Urinary bladder (tissue), 4 donors: ENCODE results near the gene CPSF6. TPM values are rescaled to one million over a fixed set of nuclear protein-coding genes. Genes with fewer than 3 reads are reported as not detected.
"Not testable (repeated sequence)": the region's sequence is repeated elsewhere in the genome, so short reads cannot be mapped to it uniquely, and the experiment has no call there.

Experiments
- DNase-seq: peaks from one replicate; pipeline ENCODE4 v3.0.0-alpha.2; 2015; ENCODE audit errors: extremely low spot score
- H3K27ac ChIP-seq: one replicate; pipeline ENCODE4 v1.5.1; 2013; ENCODE audit warnings: low read depth, mild to moderate bottlenecking, moderate library complexity
- H3K36me3 ChIP-seq: one replicate; pipeline ENCODE4 v1.6.1; 2013; ENCODE audit warnings: mild to moderate bottlenecking, moderate library complexity; ENCODE audit not compliant: insufficient read depth
- H3K4me1 ChIP-seq: one replicate; pipeline ENCODE4 v1.6.1; 2013; ENCODE audit warnings: mild to moderate bottlenecking, moderate library complexity; ENCODE audit not compliant: insufficient read depth
- H3K4me3 ChIP-seq: one replicate; pipeline ENCODE4 v1.5.1; 2013; ENCODE audit warnings: low read depth, low read length
- WGBS: extraction: QIAGEN DNeasy Blood & Tissue Kit; methylation state at CpG from one replicate; pipeline ENCODE4 v1.1.7; 2013; 5-methylcytosine and 5-hydroxymethylcytosine counted together
- polyA plus RNA-seq: library from polyadenylated mRNA; stranded (reverse); fragments of 200-250 nt; gene quantifications from one replicate; pipeline ENCODE4 v1.2.3, GENCODE V29; 2013
- total RNA-seq: library from RNA; depleted of rRNA; stranded (reverse); fragments of >200 nt; gene quantifications from one replicate; pipeline ENCODE4 v1.2.3, GENCODE V29; 2014
- donor health status: healthy with polysubstance abuse.
- donor health status: healthy.

Gene CPSF6, protein sequence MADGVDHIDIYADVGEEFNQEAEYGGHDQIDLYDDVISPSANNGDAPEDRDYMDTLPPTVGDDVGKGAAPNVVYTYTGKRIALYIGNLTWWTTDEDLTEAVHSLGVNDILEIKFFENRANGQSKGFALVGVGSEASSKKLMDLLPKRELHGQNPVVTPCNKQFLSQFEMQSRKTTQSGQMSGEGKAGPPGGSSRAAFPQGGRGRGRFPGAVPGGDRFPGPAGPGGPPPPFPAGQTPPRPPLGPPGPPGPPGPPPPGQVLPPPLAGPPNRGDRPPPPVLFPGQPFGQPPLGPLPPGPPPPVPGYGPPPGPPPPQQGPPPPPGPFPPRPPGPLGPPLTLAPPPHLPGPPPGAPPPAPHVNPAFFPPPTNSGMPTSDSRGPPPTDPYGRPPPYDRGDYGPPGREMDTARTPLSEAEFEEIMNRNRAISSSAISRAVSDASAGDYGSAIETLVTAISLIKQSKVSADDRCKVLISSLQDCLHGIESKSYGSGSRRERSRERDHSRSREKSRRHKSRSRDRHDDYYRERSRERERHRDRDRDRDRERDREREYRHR
- total RNA-seq (120 TPM), polyA plus RNA-seq (18.5 TPM)

DNA sequence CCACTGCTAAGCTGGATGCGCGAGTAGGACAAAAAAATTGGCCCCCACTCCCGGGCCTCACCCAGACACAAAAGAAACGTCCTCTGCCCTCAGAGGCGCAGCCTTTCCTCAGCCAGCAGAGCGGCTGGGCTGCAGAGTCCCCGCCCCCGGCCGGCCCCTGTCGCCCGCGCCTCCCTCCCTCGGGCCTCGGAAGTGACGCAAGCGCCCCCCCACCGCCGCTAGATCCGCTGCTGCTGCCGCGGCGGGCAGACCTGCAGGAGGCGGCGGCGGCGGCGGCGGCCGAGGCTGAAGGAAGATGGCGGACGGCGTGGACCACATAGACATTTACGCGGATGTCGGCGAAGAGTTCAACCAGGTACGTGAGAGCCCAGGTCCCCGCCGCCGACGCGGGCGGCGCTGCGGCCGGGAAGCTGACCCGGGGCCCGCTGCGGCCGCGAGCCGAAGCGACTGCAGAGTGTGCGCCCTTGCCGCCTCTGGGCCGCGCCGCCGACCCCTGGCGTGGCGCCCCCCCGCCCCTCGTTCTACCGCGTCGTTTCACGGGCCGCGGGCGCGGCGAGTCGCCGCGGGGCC is at the start of gene CPSF6:
TSS of gene CPSF6 (plus strand) at position 218 of the 570 bp plus-strand sequence. CDS start at position 296, 78 bp downstream.
- peak within 1 kb of the TSS; percentile 97 for H3K4me3 ChIP-seq
- under 1% methylated on average over 74 of the region's 75 CpGs for WGBS
- peaks cover 1% of the 10 kb centered on the region for H3K4me1 ChIP-seq
- H3K36me3 ChIP-seq = no peaks in the 10 kb centered on the region
- peak within 1 kb of the TSS; percentile 99 for H3K27ac ChIP-seq
- peak; percentile 85 for DNase-seq

DNA sequence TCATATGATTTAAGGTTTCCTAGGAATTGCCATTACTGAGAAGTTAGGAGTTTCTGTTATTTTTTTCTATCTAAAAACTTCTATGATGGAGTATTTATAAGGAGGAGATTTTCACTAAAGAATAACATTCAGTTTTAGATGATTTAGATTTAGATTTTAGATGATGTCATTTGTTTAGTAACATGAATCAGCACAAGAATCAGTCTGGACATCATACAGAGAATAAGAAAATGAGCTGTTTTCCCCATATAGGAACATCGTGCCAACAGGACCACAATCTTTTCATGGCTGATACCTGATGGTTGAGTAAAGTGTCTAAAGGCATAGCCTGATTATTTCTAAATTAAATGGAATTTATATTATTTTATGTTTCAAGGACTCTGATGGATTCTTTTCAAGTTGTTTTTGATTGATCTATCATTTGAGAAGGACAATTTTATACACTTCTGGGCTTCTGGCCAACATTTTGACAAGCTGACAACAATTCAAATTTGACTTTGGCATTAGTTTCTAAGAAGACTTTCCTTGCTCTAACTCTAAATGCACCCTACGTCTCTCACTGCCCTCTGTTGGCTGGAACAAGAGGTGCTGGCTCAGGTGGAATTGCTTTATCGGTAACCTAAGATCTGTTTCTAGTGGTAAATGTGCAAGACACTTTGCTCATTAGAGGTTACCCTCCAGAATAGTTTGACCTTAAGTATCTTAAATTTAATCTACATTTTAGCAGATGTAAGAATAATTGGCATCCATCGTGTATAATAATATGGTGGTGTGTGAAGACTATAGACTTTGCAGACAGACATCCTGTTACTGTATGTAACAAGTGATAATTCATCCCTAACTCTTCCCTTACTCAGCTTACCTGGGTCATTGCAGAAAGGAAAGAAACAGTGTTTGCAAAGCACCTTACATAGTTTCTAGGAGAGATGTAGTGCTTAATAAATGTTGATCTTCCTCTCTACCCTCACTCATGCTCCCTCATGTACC is 42.8 kb upstream of the CPSF6 start:
- no peak for DNase-seq
- Histone ChIP-seq H3K4me1 (no peaks in the 10 kb centered on the region), H3K4me3 (no peak overlapping the region), H3K36me3 (no peaks in the 10 kb centered on the region), H3K27ac (no peak overlapping the region)
- 73% methylated on average over 4 of the region's 4 CpGs for WGBS

DNA sequence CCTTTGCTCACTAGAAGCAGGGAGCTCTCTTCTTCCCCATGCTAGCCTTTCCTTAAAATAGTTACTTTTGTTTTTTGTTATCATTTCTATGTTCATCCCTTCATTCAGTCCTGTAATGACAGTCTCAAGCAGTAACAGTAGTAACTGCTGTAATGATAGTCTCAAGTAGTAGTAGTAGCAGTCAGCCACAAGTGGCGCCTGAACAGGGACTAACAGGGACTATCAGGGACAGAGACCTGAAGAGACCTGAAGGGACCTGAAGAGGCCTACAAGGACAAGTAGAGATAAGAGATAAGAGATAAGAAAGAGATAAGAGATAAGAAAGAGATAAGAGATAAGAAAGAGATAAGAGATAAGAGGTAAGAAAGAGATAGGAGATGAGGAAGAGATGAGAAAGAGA is 39.4 kb upstream of the CPSF6 start:
- WGBS = 99% methylated on average over 1 of the region's 1 CpG
- H3K27ac ChIP-seq, DNase-seq, H3K4me1 ChIP-seq, H3K4me3 ChIP-seq, H3K36me3 ChIP-seq: not testable (repeated sequence)

DNA sequence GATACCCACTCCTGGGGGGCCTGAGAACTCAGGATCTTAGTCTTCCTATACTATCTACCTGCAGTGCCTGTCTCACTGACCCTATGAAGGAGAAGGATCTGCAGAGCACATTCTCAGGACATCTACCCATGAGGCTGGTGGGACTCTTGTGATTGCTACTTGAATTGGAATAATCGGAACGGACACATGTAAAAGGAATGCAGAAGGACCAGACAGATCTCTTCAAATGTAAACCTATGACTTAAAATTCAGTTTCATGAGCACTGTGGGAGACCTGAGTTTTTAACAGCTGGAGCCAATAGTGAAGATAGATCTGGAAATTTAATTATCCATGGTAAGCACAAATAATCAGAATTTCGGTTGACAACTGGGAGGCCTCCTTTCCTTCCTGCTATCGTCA is 35.2 kb upstream of the CPSF6 start:
- Histone ChIP-seq H3K4me1 (no peaks in the 10 kb centered on the region), H3K36me3 (no peaks in the 10 kb centered on the region), H3K27ac (no peak overlapping the region), H3K4me3 (no peak overlapping the region)
- 81% methylated on average over 4 of the region's 4 CpGs for WGBS
- DNase-seq = no peak

DNA sequence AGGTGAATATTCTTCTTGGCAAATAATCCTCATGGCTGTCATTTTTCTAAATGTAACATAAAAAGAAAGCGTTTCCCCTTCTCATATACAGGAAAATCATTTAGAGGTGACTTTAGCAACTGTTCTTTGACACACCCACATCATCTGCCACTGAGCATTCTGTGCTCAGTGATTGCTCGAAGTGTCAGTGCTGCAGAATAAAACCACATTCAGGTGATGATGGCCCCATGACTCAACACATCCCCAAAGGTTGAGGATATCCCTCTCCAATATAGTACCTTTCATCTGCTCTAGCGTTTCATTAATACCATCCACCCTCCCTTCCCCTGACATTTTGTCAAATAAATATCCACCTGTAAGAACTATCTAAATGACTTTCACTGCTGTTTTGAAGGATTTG is 28.7 kb upstream of the CPSF6 start:
- no peak for DNase-seq
- Histone ChIP-seq H3K27ac (no peak overlapping the region), H3K4me1 (no peaks in the 10 kb centered on the region), H3K4me3 (no peak overlapping the region), H3K36me3 (no peaks in the 10 kb centered on the region)
- WGBS = 87% methylated on average over 3 of the region's 3 CpGs

DNA sequence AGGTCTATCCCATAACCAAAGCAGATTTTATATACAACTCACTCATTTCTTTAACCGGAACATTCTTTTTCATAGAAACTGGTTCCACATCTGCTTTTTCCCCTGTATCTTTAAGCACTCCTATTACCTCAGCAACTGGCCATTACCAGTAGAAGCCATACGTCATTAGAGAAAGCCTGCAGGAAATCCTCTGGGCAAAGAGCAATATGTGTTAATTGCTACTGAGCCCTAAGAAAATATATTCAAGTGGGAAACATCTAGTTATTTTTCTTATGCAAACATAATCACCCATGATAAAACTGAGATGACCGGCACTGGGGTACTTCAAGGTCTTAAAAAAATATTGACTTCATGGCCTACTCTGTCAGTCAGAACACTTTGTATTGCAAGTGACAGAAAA is 28.2 kb upstream of the CPSF6 start:
- H3K4me3 ChIP-seq = no peak overlapping the region
- H3K4me1 ChIP-seq = no peaks in the 10 kb centered on the region
- no peaks in the 10 kb centered on the region for H3K36me3 ChIP-seq
- 80% methylated on average over 3 of the region's 3 CpGs for WGBS
- DNase-seq = no peak
- H3K27ac ChIP-seq = no peak overlapping the region

DNA sequence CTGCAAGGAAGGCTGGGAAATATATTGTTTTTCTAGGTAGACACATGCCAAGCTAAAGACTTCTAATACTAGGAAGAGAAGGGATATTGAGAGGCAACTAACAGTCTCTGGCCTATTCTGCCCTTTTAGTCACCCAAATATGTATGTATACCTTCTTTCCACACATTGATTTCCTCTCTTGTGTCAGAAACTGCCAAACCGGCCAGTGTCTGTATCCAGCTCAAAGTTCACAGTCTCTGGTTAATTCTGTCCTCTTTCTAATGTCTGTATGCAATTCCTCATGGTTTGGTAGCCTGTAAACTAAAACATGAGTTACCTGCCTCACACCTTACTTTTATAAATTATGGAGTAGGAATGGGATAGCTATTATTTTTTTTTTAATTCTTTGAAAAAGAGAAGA is 25.2 kb upstream of the CPSF6 start:
- H3K36me3 ChIP-seq = no peaks in the 10 kb centered on the region
- 88% methylated on average over 1 of the region's 1 CpG for WGBS
- H3K4me3 ChIP-seq = no peak overlapping the region
- H3K4me1 ChIP-seq = no peaks in the 10 kb centered on the region
- no peak for DNase-seq
- no peak overlapping the region for H3K27ac ChIP-seq

DNA sequence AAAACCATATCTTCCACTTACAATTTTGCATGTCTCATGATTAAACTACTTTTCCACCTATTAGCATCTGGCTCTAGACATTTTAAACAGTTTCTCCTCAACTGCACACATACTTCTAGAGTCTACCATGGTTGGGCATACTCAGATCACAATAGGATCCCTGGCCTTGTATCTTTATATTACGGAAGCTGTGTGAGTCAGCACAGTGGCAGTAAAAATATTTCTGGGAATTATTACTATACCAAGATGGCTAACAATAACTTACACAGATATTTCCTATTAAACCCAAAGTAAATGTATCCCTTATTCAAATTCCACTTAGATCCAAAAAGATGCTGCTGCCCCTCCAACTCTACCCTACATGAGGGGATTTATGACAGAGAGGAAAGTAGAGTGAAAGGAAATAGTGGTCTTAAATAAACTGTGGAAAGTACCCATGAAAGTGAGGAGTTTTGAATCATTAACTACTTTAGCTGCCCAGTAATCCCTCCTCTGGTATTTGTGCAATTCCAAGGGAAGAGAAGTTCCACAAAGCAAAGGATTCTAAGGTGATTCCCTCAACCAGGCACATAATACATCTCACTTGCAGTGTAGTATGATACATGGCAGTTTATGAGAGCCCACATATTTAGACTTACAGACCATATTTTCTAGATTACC is 14.0 kb upstream of the CPSF6 start:
- 93% methylated on average over 1 of the region's 1 CpG for WGBS

DNA sequence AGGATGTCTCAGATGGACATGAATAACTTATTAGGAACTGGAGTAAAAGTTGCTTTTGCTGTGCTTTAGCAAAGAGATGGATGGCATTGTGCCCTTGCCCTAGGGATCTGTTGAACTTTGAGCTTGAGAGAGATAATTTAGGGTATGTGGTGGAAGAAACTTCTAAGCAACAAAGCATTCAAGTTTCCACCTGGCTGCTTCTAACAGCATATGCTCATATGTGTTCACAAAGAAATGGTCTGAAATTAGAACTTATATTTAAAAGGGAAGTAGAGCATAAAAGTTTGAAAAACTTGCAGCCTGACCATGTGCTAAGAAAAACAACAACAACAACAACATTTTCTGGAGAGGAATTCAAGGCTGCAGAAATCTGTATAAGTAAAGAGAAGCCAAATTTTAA is 7.9 kb upstream of the CPSF6 start:
- no peaks in the 10 kb centered on the region for H3K4me1 ChIP-seq
- no peak for DNase-seq
- no peaks in the 10 kb centered on the region for H3K36me3 ChIP-seq
- H3K4me3 ChIP-seq = no peak overlapping the region
- H3K27ac ChIP-seq = no peak overlapping the region

More for the DNA sequence above, 14.0 kb upstream of the CPSF6 start:
- no peak overlapping the region for H3K27ac ChIP-seq
- no peak for DNase-seq
- H3K36me3 ChIP-seq = no peaks in the 10 kb centered on the region
- H3K4me3 ChIP-seq = no peak overlapping the region
- no peaks in the 10 kb centered on the region for H3K4me1 ChIP-seq

DNA sequence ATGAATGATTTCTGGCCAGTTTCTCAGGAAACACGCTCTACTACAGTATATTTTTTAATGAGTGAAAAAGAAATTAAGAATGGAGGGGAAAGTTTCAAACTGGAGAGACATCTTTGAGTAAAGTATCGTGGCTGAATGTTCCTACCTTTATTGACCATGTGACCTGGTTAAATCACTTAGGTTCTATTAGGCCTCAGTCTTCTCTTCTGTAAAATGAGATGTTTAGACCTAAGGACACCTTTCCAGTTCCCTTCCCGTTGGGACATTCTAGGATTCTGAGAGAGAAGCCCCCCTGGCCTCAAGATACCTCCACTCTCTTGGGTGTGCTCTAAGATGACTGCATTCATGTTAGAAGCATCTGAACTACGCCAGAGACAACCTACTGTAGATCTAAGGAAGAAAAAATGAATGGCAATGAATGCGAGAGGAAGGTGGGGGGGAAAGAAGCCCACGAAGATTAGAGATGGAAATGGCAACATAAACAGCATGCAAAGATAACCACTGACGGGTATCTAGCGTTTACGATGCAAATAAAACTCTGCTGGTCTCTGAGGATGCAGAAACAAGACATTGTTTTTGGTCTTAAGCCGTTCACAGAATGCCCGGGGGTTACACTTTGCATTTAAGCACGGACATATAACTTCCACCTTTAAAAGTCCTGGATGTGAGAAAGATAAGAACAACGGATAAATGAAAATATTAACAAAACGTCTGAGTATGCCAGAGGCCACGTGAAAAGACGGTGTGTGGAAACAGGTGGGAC is 599 bp upstream of the CPSF6 start:
- 15% methylated on average over 16 of the region's 16 CpGs for WGBS
- Histone ChIP-seq H3K36me3 (no peaks in the 10 kb centered on the region), H3K4me1 (peaks cover 1% of the 10 kb centered on the region), H3K27ac (peak overlapping the region; percentile 54), H3K4me3 (peak overlapping the region; percentile 97)
- DNase-seq = no peak

DNA sequence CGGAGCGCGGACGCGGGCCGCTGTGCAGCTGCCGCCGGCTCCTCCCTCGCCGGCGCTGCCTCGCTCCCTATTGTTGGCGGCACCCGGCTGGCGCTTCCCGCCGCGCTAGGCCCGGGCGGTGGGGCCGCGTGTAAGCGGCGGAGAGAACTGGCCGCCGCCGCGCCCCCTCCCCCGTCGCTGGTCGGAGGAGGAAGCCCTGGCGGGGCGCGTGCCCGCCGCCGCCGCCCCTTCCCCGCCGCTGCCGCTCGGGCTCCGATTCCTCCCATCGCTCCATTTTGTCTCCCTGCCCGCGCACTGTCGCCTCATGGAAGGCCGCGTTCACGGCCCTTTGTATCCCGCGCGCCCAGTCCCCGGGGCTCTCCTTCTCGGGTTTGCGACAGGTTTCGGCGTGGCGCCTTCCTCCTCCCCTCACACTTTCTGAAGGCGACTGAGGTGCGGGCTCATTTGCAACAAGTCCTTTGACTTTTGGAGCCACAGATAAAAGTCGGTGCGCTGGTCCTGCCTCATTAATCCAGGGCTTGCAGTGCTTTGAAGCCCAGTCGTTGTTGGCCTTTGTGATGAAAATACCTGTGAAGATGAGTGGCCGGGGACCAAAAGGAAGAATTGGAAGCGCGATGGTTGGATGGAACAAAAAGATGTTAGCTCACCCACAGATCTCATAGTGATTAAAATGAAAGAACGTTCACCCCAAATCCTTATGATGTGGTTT is 707 bp downstream of the CPSF6 start:
- Histone ChIP-seq H3K27ac (peak overlapping the region; percentile 99), H3K4me1 (peaks cover 1% of the 10 kb centered on the region), H3K36me3 (no peaks in the 10 kb centered on the region), H3K4me3 (peak overlapping the region; percentile 97)
- WGBS = under 1% methylated on average over 68 of the region's 68 CpGs
- no peak for DNase-seq

DNA sequence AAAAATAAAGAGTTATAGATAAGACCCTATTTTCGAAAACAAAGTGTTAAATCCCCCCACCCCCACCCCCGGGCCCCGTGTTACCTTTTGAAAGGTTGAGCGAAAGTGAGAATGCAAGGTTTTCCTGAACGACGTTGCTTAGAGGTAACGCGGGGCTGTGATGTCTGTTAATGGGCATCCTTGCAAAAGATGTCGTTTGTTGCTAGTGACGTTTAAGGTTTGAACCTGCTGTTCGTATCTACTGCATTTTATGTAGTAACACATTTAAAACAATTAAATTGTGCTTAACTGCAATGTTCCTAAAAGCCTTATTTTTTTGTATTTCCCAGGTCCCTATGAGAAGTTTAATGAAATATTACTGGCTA is 1.2 kb downstream of the CPSF6 start:
- 1% methylated on average over 11 of the region's 11 CpGs for WGBS
- DNase-seq = no peak
- H3K4me1 ChIP-seq = peaks cover 1% of the 10 kb centered on the region
- H3K27ac ChIP-seq = no peak overlapping the region
- H3K4me3 ChIP-seq = peak overlapping the region; percentile 97
- H3K36me3 ChIP-seq = no peaks in the 10 kb centered on the region
